ENCODE measurements around the gene DYNLT1.

GRCh38 chr6:158686791-158687381, 42.3 kb upstream of the DYNLT1 start:
- TF ChIP-seq, protein P1, sequence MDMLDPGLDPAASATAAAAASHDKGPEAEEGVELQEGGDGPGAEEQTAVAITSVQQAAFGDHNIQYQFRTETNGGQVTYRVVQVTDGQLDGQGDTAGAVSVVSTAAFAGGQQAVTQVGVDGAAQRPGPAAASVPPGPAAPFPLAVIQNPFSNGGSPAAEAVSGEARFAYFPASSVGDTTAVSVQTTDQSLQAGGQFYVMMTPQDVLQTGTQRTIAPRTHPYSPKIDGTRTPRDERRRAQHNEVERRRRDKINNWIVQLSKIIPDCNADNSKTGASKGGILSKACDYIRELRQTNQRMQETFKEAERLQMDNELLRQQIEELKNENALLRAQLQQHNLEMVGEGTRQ (IDR thresholded peaks at IDR 0.05; ENCODE audit: low read depth, low read length) = no peak
- TF ChIP-seq, protein P1 (CRISPR knock-in tag; IDR thresholded peaks at IDR 0.05; ENCODE audit: borderline replicate concordance) = no peak
- TF ChIP-seq PTBP1 (IDR thresholded peaks at IDR 0.05; ENCODE audit: low read depth, low read length, poor library complexity, severe bottlenecking) (no peak), YY1 (IDR thresholded peaks at IDR 0.05; ENCODE audit: insufficient read depth, insufficient replicate concordance, low read depth, low read length) (no peak)
- TF ChIP-seq, protein P2, sequence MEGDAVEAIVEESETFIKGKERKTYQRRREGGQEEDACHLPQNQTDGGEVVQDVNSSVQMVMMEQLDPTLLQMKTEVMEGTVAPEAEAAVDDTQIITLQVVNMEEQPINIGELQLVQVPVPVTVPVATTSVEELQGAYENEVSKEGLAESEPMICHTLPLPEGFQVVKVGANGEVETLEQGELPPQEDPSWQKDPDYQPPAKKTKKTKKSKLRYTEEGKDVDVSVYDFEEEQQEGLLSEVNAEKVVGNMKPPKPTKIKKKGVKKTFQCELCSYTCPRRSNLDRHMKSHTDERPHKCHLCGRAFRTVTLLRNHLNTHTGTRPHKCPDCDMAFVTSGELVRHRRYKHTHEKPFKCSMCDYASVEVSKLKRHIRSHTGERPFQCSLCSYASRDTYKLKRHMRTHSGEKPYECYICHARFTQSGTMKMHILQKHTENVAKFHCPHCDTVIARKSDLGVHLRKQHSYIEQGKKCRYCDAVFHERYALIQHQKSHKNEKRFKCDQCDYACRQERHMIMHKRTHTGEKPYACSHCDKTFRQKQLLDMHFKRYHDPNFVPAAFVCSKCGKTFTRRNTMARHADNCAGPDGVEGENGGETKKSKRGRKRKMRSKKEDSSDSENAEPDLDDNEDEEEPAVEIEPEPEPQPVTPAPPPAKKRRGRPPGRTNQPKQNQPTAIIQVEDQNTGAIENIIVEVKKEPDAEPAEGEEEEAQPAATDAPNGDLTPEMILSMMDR (CRISPR knock-in tag; IDR thresholded peaks at IDR 0.05) = no peak
- TF ChIP-seq, protein P3, sequence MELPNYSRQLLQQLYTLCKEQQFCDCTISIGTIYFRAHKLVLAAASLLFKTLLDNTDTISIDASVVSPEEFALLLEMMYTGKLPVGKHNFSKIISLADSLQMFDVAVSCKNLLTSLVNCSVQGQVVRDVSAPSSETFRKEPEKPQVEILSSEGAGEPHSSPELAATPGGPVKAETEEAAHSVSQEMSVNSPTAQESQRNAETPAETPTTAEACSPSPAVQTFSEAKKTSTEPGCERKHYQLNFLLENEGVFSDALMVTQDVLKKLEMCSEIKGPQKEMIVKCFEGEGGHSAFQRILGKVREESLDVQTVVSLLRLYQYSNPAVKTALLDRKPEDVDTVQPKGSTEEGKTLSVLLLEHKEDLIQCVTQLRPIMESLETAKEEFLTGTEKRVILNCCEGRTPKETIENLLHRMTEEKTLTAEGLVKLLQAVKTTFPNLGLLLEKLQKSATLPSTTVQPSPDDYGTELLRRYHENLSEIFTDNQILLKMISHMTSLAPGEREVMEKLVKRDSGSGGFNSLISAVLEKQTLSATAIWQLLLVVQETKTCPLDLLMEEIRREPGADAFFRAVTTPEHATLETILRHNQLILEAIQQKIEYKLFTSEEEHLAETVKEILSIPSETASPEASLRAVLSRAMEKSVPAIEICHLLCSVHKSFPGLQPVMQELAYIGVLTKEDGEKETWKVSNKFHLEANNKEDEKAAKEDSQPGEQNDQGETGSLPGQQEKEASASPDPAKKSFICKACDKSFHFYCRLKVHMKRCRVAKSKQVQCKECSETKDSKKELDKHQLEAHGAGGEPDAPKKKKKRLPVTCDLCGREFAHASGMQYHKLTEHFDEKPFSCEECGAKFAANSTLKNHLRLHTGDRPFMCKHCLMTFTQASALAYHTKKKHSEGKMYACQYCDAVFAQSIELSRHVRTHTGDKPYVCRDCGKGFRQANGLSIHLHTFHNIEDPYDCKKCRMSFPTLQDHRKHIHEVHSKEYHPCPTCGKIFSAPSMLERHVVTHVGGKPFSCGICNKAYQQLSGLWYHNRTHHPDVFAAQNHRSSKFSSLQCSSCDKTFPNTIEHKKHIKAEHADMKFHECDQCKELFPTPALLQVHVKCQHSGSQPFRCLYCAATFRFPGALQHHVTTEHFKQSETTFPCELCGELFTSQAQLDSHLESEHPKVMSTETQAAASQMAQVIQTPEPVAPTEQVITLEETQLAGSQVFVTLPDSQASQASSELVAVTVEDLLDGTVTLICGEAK (IDR thresholded peaks at IDR 0.05) = no peak
- TF ChIP-seq, protein P3 (CRISPR knock-in tag; IDR thresholded peaks at IDR 0.05) = no peak
